ENCODE results near the gene AMDHD1.

Gene AMDHD1

GRCh38 chr12:95994476-95994875 is 51.3 kb downstream of the AMDHD1 start:
- H3K4me3 ChIP-seq (ENCODE audit: low read length): no peak overlapping the region
- TF ChIP-seq CTCF (conservative IDR thresholded peaks at IDR 0.05; ENCODE audit: low read length): no peak
- DNase-seq (ENCODE audit: low read depth): no peak

- no peak for DNase-seq (ENCODE audit: low read depth)
- no peak overlapping the region for H3K4me3 ChIP-seq (ENCODE audit: low read length)
- TF ChIP-seq CTCF (conservative IDR thresholded peaks at IDR 0.05; ENCODE audit: low read length): no peak
Measured at GRCh38 chr12:95995238-95996031, 52.3 kb downstream of the AMDHD1 start.

DNA sequence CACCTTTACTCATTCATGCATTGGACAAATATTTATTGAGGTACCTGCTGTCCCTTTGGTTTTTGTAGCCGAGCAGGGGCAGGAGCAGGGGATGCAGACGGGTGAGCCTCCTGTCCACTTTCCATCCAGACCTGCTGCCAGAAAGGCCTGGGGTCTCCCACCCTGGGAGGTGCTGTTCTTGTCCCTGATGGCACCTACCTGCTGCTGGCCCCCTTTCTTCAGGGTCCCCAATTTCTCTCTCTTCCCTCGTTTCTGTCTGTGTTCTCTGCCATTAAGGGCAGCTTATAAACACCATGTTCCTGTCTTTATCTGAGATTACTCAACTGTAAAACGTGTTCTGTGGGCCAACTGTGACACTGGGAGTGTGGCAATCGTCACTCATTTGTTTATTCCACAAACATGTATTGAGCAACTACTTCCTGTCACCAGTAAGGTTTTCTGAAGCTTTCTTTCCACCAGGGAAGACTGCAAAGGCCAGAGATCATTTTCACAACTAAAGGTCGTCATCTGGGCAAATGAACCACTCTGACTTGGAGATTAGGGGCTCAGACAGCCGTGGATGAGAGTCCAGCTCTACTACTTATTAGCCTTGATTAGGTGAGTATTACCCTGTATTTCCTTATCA is 53.0 kb downstream of the AMDHD1 start, which contains the start of gene HAL:
Gene HAL (minus strand): TSS at position 311 of the 625 bp plus-strand sequence. CDS start 434 bp downstream, outside the sequence.
- TF ChIP-seq CTCF (conservative IDR thresholded peaks at IDR 0.05; ENCODE audit: low read length): no peak
- peak; percentile 34 for DNase-seq (ENCODE audit: low read depth)
- no peak within 1 kb of the TSS for H3K4me3 ChIP-seq (ENCODE audit: low read length)

DNA sequence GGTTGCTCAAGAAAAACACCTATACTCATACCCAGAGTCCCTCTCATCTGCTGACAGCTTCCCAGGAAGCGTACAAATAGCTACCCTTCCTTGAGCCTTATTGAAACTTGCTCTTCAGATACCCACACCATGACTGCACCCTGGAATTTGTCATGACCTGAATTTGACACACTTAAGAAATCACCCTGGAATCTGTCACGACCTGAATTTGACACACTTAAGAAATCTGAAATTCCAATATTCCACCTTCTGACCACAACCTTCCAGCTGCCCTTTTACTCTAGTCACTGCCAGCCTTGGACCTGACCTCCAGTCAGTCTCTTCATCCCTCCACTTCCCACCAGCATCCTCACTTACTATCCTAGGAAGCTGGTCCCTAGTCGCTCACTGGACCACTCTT is 54.1 kb downstream of the AMDHD1 start:
- H3K4me3 ChIP-seq (ENCODE audit: low read length): no peak overlapping the region
- no peak for TF ChIP-seq CTCF (conservative IDR thresholded peaks at IDR 0.05; ENCODE audit: low read length)
- DNase-seq (ENCODE audit: low read depth): no peak

DNA sequence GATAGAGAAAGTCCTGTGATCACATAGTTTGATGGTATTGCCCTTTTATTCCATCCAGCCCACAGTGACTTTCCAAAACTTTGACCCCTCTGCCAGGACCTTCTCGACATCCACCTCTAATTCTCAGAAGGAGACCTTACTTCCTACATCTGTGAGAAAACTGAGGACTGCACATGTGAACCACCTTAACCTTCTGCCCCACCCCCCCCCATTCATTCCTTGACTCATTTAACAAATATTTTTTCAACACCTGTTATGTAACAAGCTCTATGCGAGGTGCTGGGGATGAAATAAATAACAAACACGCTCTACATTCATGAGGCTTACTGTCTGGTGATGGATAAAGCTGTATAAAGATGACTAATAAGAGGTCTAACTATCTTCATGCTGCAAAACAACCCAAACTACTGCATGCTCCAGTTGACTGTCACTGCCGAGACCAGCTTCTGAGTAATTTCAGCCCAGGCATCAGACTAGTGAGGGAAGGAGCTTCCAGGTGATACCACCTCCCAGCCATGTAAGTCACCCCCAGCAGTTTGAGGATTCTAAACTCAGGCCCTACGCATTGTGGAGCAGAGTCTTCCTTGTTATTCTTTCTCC is 54.9 kb downstream of the AMDHD1 start:
- no peak for TF ChIP-seq CTCF (conservative IDR thresholded peaks at IDR 0.05; ENCODE audit: low read length)
- H3K4me3 ChIP-seq (ENCODE audit: low read length): no peak overlapping the region
- no peak for DNase-seq (ENCODE audit: low read depth)

- peak; percentile 49 for DNase-seq (ENCODE audit: low read depth)
- peak; percentile 64 for TF ChIP-seq CTCF (conservative IDR thresholded peaks at IDR 0.05; ENCODE audit: low read length)
- no peak overlapping the region for H3K4me3 ChIP-seq (ENCODE audit: low read length)
Measured at GRCh38 chr12:95998611-95999286, 55.6 kb downstream of the AMDHD1 start.

Data from AG10803 (cell line).